A549 (cell line): ENCODE measurements around the gene CNTNAP2.

Source experiments
- POLR2A ChIP-seq: IDR thresholded peaks from 2 replicates; pipeline ENCODE4 v1.6.1; 2012; ENCODE audit warnings: mild to moderate bottlenecking, low read length
- TF ChIP-seq, protein P1 (sequence below): IDR thresholded peaks from 2 replicates; pipeline ENCODE4 v1.6.1; 2012

DNA sequence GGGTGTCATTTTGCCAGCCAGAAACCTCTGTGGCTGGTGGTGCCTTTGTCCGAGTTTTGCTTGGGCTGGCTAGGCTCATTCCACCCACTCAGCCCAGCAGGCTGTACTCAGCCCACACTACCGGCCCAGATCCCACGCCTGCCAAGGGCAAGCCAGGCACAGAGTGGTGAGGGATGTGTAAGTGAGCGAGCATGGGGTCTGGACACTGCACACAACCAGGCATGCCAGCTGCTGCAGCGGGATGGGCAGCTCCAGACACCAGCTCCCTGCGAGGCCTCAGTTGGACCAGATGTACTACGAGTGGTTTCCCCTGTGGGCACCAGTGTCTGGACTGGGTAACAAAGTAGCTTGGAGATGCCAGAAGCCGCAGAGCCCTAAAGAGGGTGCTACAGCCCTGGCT, 2339.8 kb downstream of the CNTNAP2 start:
- TF ChIP-seq, protein P1, sequence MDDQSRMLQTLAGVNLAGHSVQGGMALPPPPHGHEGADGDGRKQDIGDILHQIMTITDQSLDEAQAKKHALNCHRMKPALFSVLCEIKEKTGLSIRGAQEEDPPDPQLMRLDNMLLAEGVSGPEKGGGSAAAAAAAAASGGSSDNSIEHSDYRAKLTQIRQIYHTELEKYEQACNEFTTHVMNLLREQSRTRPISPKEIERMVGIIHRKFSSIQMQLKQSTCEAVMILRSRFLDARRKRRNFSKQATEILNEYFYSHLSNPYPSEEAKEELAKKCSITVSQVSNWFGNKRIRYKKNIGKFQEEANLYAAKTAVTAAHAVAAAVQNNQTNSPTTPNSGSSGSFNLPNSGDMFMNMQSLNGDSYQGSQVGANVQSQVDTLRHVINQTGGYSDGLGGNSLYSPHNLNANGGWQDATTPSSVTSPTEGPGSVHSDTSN: no peak
- no peak for TF ChIP-seq POLR2A
